Ishikawa (cell line): ENCODE data around the gene ZNF646.

Experiments
- CEBPB ChIP-seq: IDR thresholded peaks from 2 replicates; pipeline ENCODE4 v1.6.1; 2012
- CREB1 ChIP-seq: IDR thresholded peaks from 2 replicates; pipeline ENCODE4 v1.6.1; 2012; ENCODE audit warnings: low read depth
- EGR1 ChIP-seq: IDR thresholded peaks from 2 replicates; pipeline ENCODE4 v1.6.1; 2012
- EP300 ChIP-seq: IDR thresholded peaks from 2 replicates; pipeline ENCODE4 v1.6.1; 2012; ENCODE audit warnings: borderline replicate concordance
- FOXM1 ChIP-seq: IDR thresholded peaks from 2 replicates; pipeline ENCODE4 v1.6.1; 2012; ENCODE audit warnings: low read depth, borderline replicate concordance
- NFIC ChIP-seq: IDR thresholded peaks from 2 replicates; pipeline ENCODE4 v1.6.1; 2012
- RAD21 ChIP-seq: IDR thresholded peaks from 2 replicates; pipeline ENCODE4 v1.6.1; 2012; ENCODE audit warnings: low read depth
- TAF1 ChIP-seq: IDR thresholded peaks from 2 replicates; pipeline ENCODE4 v1.6.1; 2012; ENCODE audit warnings: low read depth, mild to moderate bottlenecking
- TCF12 ChIP-seq: IDR thresholded peaks from 2 replicates; pipeline ENCODE4 v1.6.1; 2012; ENCODE audit warnings: low read depth
- TEAD4 ChIP-seq: IDR thresholded peaks from 2 replicates; pipeline ENCODE4 v1.6.1; 2012
- YY1 ChIP-seq: IDR thresholded peaks from 2 replicates; pipeline ENCODE4 v1.6.1; 2012; ENCODE audit warnings: low read depth
- ZBTB7A ChIP-seq: IDR thresholded peaks from 2 replicates; pipeline ENCODE4 v1.6.1; 2012; ENCODE audit warnings: low read depth
- TF ChIP-seq, protein P1 (sequence below): IDR thresholded peaks from 2 replicates; pipeline ENCODE4 v1.6.1; 2012
- TF ChIP-seq, protein P2 (sequence below): IDR thresholded peaks from 2 replicates; pipeline ENCODE4 v1.6.1; 2012
- TF ChIP-seq, protein P3 (sequence below): IDR thresholded peaks from 2 replicates; pipeline ENCODE4 v1.6.1; 2012; ENCODE audit warnings: low read depth, mild to moderate bottlenecking

The ZNF646 gene

DNA sequence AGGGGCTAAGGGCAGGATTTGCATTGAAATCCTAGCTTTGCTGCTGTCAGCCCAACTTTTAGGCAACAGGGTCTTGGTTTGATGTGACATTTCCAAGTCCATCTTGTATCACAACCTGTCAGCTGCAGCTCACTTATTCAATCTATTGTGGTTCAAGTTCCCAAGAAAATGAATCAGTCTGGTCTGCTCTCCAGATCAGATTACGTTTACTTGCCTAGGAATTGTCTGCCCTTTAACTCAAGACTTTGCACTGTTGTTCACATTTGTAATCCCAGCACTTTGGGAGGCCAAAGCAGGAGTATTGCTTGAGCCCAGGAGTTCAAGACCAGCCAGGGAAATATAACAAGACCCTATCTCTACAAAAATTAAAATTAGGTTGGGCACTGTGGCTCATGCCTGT, 30.9 kb upstream of the ZNF646 start:
- no peak for TF ChIP-seq EGR1
- TF ChIP-seq CEBPB = no peak
- TF ChIP-seq FOXM1 = no peak
- no peak for TF ChIP-seq ZBTB7A
- TF ChIP-seq NFIC = no peak
- no peak for TF ChIP-seq TCF12
- TF ChIP-seq CREB1 = no peak
- TF ChIP-seq, protein P1, sequence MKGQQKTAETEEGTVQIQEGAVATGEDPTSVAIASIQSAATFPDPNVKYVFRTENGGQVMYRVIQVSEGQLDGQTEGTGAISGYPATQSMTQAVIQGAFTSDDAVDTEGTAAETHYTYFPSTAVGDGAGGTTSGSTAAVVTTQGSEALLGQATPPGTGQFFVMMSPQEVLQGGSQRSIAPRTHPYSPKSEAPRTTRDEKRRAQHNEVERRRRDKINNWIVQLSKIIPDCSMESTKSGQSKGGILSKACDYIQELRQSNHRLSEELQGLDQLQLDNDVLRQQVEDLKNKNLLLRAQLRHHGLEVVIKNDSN = no peak
- no peak for TF ChIP-seq YY1
- TF ChIP-seq TAF1 = no peak
- no peak for TF ChIP-seq TEAD4
- TF ChIP-seq, protein P2, sequence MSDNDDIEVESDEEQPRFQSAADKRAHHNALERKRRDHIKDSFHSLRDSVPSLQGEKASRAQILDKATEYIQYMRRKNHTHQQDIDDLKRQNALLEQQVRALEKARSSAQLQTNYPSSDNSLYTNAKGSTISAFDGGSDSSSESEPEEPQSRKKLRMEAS = no peak
- TF ChIP-seq, protein P3, sequence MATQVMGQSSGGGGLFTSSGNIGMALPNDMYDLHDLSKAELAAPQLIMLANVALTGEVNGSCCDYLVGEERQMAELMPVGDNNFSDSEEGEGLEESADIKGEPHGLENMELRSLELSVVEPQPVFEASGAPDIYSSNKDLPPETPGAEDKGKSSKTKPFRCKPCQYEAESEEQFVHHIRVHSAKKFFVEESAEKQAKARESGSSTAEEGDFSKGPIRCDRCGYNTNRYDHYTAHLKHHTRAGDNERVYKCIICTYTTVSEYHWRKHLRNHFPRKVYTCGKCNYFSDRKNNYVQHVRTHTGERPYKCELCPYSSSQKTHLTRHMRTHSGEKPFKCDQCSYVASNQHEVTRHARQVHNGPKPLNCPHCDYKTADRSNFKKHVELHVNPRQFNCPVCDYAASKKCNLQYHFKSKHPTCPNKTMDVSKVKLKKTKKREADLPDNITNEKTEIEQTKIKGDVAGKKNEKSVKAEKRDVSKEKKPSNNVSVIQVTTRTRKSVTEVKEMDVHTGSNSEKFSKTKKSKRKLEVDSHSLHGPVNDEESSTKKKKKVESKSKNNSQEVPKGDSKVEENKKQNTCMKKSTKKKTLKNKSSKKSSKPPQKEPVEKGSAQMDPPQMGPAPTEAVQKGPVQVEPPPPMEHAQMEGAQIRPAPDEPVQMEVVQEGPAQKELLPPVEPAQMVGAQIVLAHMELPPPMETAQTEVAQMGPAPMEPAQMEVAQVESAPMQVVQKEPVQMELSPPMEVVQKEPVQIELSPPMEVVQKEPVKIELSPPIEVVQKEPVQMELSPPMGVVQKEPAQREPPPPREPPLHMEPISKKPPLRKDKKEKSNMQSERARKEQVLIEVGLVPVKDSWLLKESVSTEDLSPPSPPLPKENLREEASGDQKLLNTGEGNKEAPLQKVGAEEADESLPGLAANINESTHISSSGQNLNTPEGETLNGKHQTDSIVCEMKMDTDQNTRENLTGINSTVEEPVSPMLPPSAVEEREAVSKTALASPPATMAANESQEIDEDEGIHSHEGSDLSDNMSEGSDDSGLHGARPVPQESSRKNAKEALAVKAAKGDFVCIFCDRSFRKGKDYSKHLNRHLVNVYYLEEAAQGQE = no peak
- TF ChIP-seq RAD21 = no peak
- no peak for TF ChIP-seq EP300

DNA sequence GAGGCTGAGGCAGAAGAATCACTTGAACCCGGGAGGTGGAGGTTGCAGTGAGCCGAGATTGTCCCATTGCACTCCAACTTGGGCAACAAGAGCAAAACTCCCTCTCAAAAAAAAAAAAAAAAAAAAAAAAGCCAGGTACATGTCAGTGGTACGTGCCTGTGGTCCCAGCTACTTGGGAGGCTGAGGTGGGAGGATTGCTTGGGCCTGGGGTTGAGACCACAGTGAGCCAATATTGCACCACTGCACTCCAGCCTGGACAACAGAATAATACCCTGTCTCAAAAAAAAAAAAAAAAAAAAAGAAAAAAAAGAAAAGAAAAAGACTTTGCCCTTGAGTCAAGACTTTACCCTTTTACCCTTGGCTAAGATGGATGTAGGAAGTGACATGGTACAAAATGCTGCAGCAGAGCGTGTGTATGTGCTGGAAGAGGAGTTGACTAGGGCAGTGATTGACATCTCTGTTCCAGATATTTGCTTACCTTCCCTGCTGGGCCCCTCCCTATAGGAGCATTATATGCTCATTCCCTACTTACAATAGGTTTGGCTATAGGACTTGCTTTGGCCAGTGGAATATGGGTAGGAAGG, 30.2 kb upstream of the ZNF646 start:
- TF ChIP-seq CREB1 = no peak
- TF ChIP-seq NFIC = no peak
- TF ChIP-seq, protein P1 = no peak
- TF ChIP-seq CEBPB = no peak
- TF ChIP-seq, protein P2 = no peak

- TF ChIP-seq EP300 (no peak), ZBTB7A (no peak), TAF1 (no peak), TCF12 (no peak), CREB1 (no peak), YY1 (no peak)
These were observed 23.8 kb upstream of the ZNF646 start for GRCh38 chr16:31050280-31051030.

- TF ChIP-seq YY1 (no peak), TCF12 (no peak), TAF1 (no peak), NFIC (no peak)
These were observed 22.1 kb upstream of the ZNF646 start for GRCh38 chr16:31052114-31052513.

GRCh38 chr16:31055613-31056012, 18.6 kb upstream of the ZNF646 start:
- no peak for TF ChIP-seq CEBPB
- no peak for TF ChIP-seq ZBTB7A
- no peak for TF ChIP-seq CREB1
- no peak for TF ChIP-seq TAF1
- TF ChIP-seq, protein P2 = no peak
- TF ChIP-seq YY1 = no peak
- TF ChIP-seq EGR1 = no peak
- no peak for TF ChIP-seq RAD21
- TF ChIP-seq TCF12 = no peak
- no peak for TF ChIP-seq FOXM1
- TF ChIP-seq, protein P1 = no peak
- no peak for TF ChIP-seq TEAD4
- no peak for TF ChIP-seq EP300
- TF ChIP-seq NFIC = no peak
- TF ChIP-seq, protein P3 = no peak
